NCI-H82 (cell line): ENCODE data around the gene AXIN2.
"Not testable (repeated sequence)": the region's sequence is repeated elsewhere in the genome, so short reads cannot be mapped to it uniquely, and the experiment has no call there.

Experiments
- DNase-seq: peaks from one replicate; lab custom pipeline; 2025; lab: John Stamatoyannopoulos, UW

The AXIN2 gene

DNA sequence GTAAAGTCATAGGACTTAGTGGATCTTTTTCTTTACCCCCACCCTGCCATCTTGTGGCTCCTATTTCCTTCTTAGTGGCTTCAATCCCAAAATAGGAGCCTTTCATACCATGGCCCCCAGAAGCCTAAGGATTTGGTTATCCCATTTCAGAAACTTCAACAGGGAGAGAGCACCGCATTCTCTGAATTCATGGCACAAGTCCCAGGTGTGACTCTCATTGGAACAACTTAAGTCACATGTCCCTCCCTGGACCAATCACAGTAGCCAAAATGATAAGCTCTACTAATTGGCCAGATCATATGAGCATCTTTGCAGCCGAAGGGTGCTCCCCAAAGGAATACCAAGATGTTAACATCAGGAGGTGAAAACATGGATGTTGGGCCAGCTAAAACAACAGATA is 43.2 kb downstream of the AXIN2 start:
- no peak for DNase-seq

DNA sequence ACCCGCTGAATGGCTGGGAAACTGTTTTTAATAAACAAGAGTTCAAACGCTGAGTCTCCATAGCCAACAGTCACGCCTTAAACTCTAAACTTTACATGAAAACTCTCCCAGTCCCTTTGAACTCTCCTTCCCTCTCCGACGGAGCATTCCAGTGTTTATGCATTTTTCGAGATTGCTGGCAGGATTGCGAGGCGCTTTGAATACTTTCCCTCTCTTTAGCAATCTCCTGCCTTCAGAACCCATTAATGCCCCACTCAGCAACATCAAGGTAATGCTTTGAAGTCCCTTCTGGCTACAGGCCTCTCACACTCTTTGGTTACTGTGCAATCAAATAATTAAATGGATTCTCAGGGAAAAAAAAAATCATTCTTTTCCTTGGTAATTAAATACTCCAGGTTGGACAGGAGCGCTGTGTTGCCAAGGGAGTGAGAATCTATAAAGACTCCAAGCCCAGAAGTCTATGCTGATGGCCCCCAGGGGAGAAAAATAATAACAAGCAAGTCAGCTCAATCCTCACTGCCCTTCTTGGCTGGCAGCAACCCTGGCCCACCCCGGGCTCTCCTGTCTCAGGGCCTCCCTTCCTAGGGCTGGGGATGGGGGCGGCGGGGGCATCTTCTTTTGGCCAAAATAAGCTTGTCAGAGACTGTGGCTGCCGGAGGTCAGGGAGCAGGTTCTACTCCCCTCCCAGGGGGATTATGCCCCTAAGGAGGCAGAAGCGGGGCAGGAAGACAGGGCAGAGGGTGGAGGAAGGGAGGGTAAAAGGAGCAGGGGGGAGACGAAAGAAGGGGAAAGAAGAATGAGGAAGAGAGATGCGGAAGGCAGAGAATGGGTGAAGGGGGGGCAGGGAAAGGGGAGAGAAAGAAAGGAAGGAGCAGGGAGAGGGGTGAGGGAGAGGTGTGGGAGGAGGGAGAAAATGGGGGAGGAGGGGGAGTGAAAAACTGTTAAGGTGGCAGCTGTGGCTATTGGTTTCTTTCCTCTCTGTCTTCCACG is 45.2 kb downstream of the AXIN2 start:
- no peak for DNase-seq

DNA sequence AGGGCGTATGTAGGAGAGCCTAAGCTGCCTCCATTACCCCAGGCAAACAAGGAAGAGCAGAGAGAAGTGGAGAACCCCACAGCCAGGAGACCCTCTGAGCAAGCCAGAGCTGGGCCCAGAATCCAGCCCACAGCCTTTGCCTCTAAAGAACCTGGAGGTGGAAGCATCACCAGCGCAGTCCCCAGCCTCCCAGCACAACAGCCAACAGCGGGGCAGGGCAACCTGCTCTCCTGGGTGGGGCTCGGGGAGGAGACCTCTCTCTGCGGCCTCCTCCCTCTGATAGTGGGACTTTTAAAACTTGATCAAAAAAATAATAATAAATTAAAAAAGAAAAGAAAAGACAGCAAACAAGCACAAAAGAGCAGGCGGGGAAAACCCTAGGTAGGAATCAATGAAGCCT is 45.9 kb downstream of the AXIN2 start:
- no peak for DNase-seq

DNA sequence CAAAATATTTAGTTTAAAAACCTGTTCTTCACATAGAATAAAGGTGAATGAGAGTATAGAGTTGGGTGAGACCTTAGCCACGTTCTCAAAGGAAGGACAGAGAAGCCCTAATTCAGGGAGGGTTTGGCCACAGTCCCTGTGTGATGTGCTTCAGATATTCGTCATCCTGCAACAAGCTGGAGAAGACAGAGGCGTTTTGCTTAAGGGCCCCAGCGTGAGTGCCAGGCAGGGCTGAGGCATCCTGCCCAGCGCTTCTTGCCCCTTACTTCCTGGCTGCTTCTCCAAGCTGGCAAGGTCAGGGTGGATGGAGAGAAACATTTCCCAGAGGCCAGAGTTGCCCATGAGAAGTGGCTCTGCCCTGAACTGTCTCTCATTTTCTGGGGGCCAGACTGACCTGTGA is 46.9 kb downstream of the AXIN2 start:
- no peak for DNase-seq

DNA sequence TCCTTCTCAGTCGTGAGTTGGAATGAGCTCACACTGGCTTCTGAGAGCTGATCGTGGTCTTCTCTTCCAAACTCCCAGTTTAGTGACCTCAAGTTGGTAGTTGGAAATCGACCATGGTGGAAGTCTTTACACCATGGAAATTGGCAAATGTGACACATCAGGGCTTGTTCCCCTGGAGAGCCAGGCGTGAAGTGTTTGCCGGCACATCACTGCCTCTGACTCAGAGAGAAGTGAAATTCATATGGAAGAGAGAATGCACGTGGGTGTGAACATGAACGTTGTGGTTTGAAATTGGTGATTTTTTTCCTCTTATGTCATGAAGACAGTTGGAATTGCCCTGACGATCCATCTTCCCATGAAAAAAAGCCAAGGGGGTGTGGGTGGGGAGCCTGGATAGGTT is 47.4 kb downstream of the AXIN2 start:
- DNase-seq = no peak

- DNase-seq = no peak
Observed at GRCh38 chr17:65511316-65511715, 50.1 kb downstream of the AXIN2 start.

DNA sequence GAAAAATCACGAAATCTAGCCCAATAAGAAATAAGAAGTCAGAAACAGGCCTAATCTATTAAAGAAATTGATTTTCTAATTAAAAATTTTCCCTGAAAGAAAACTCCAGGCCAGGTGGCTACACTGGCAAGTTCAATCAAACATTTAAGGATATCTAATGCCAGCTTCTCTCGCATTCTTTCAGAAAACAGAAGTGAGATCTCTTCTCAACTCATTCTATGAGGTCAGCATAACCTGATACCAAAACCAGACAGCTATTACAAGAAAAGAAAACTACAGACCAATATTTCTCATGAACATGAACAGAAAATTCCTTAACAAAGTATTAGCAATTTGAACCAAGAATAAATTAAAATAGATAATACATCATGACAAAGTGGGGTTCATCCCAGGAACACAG is 52.4 kb downstream of the AXIN2 start:
- no peak for DNase-seq

DNA sequence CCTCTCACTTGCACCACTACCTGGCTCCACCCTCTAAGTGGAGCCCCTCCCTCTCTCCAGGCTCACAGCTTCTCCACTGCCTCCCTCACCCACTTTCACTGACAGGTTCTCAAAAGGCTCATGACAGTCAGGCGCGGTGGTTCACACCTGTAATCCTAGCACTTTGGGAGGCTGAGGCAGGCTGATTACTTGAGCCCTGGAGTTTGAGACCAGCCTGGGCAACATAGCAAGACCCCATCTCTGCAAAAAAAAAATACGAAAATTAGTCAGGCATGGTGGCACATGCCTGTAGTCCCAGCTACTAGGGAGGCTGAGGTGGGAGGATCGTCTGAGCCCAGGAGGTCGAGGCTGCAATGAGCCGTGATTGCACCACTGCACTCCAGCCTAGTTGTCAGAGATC is 56.8 kb downstream of the AXIN2 start:
- not testable (repeated sequence) for DNase-seq

- DNase-seq = no peak
Observed at GRCh38 chr17:65504141-65504540, 57.3 kb downstream of the AXIN2 start.

DNA sequence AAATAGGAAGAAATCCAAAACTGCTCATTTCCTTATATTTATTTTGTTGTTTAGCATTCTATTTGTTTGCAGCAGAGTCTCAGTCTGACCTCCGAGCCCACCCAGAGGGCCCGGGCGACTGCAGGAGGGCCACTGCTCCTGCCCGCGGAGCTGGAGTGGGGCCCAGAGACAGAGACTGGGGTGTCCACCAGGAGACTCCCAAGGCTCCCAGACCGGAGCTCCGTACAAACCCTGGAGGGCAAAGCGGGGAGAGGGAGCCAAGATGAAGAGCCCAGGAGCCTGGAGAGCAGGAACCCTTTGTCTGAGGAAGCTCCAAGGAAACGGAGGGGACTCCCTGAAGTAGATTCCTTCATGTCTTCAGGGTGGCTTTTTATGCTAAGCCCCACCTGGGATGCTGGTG is 57.9 kb downstream of the AXIN2 start:
- no peak for DNase-seq

DNA sequence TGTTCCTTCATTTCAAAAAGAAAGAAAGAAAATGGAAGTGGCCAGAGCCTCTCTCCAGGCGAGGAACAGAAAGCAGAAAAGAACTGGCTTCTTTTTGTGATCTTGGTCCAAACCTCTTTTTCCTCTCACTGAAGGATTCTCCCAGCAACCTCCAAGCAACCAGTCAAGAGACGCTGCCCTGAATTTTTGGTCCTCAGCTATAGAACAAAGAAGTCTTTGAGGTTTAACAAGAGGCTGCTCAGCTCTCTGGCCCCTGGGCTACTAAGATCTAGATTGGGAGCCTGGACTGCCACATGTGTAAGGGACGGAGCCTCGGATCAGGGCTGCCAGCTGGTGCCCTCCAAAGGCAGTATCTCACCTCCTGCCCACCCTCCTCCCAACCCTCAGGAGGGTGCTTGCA is 62.6 kb downstream of the AXIN2 start:
- DNase-seq = no peak

- DNase-seq = no peak
Observed at GRCh38 chr17:65496801-65497200, 64.6 kb downstream of the AXIN2 start.

- DNase-seq = no peak
Observed at GRCh38 chr17:65495122-65496055, 66.1 kb downstream of the AXIN2 start.

DNA sequence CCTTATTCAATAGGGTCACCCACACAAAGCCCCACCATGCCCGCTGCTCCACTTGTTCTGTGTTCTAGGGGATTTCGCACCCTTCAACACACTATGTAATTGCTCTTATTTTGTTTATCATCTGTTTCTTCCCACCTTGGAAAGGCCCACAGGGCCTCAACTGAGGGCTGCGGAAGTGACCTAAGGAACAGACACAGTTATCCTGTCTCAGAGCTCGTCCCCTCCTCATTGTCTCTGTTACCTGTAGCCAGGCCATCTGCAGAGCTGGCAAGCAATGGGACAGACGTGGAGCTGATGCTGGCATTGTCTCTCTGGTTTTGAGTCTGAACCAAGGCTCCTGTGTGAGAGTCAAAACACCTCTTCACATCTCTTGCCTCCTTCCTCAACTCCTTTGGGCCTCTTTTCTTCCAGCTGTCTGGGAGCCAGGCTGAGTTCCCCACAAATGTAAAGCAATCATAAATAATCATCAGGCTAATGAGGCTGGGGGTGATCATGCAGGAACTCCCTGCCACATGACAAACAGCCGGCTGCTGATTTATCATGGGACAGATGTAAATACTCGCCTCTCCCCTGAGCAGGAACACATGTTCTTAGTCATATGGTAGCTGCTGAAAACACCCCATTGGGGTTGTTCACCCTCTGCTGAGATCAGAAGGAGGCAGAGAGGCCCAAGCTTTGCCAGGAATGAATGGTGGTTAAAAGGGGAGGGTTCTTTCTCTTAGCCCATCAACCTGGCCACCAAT is 71.9 kb downstream of the AXIN2 start:
- no peak for DNase-seq

GRCh38 chr17:65488665-65489064 is 72.8 kb downstream of the AXIN2 start:
- no peak for DNase-seq

DNA sequence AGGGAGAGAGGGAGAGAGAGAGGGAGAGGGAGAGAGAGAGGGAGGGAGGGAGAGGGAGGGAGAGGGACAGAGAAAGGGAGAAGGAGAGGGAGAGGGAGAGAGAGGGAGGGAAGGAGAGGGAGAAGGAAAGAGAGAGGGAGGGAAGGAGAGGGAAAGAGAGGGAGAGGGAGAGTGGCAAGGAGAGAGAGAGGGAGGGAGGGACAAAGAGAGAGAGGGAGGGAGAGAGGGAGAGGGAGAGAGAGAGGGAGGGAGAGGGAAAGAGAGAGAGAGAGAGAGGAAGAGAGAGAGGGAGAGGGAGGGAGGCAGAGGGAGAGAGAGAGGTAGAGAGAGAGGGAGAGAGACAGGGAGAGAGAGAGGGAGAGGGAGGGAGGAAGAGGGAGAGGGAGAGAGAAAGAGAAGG is 73.5 kb downstream of the AXIN2 start:
- DNase-seq = no peak

DNA sequence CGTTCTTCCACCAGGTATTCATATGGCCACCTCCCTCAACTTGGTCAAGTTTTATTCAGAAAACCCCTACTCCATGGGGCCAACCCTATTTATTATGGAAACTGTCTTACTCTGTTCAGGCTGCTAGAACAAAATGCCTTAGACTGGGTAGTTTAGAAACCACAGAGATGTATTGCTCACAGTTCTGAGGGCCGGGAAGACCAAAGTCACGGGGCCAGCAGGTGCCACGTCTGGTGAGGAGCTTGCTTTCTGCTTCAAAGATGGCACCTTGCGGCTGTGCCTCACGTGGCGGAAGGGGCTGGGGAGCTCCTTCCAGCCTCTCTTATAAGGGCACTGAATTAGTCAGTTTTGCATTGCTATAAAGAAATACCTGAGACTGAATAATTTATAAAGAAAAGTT is 74.3 kb downstream of the AXIN2 start:
- DNase-seq = no peak

GRCh38 chr17:65485388-65486299 is 75.8 kb downstream of the AXIN2 start:
- no peak for DNase-seq

- DNase-seq = not testable (repeated sequence)
Observed at GRCh38 chr17:65484405-65484804, 77.0 kb downstream of the AXIN2 start.

DNA sequence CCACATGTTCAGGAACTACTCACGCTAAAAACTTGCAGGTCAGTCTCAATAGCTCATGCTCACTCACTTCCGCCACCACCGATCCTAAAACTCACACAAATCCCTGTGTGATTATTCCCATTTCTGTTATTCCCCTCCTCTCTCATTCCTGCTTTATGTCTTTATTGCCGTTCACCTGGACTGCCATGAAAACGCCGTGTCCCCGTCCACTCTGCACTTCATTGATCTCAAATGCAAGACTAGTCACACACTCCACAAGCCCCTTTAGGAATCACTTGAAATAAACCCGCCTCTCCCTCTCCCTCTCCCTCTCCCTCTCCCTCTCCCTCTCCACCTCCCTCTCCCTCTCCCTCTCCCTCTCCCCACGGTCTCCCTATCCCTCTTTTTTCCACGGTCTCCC is 78.0 kb downstream of the AXIN2 start:
- no peak for DNase-seq

GRCh38 chr17:65482201-65482600 is 79.2 kb downstream of the AXIN2 start:
- DNase-seq = no peak
